Activated CD8-positive, alpha-beta memory T cell treated with anti-CD3 and anti-CD28 coated beads for 4 hours (primary cell): ENCODE measurements around the gene TCEAL3.
"Not testable (repeated sequence)": the region's sequence is repeated elsewhere in the genome, so short reads cannot be mapped to it uniquely, and the experiment has no call there.

Experiments used
- DNase-seq, 2 donors: peaks; one replicate each; pipeline ENCODE4 v3.0.0-alpha.2; 2020; ENCODE audit warnings: low read depth in 2 of 2

The TCEAL3 gene

DNA sequence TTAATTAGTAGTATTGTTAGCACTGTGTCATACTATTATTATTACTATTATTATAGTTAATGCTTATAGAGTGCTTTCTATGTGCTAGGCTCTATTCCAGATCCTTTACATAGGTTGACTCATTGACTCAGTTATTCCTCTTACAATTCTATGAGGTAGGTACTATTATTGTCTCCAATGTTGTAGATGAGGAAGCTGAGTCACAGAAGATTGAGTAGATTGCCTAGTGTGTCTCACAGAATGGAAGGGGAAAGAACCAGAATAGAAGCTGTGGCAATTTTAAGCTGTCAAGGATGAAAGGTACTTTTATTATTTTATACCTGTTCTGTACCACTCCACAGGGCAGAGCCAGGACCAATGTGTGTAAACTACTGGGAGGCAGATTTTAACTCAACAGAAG, 19.1 kb downstream of the TCEAL3 start:
- no peak for DNase-seq

DNA sequence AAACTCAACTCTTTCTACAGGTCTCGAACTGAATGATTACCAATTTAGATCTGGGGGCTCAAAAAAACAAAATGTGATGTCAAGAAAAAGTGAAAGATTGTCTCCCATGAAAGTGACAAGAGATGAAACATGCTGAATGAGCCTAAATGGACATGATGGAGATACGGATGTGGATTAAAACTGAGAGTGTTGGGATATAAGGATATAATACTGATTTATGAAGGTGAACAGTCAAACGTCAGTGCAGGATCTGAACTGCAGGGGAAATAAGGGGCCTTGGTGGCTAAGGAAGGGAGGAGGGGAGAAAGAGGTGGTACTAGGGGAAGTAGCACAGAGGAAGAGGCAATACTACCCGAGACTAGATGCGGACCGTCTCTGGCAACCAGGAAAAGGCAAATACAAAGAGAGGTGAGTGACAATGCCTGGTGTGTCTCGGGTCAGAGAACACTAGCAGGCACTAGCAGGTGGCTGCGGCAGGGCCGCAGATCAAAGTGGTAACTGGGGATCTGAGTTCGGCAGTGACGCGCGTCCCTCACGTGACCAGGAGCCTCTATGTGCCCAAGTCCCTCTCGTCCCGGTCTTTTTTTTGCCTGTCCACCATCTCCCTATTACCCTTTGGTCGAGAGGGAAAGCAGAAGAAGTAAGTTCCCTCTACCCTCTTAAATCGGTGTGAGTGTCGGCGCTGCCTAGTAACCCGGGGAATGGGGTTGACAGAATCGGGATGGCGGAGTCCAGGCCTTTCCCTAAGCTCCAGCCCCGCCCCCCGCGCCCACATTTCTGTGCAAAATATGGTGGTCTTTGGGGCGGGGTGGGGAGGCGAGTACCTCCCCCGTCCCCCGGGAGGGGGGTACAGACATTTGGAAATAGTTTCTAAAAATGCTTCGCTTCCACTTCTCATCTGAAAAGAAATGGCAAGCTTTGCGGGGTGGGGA, 20.9 kb downstream of the TCEAL3 start, which contains the start of gene TCEAL1:
Gene TCEAL1 (plus strand): TSS at position 590 of the 932 bp plus-strand sequence. CDS start 942 bp downstream, outside the sequence.
- DNase-seq, result no peak

DNA sequence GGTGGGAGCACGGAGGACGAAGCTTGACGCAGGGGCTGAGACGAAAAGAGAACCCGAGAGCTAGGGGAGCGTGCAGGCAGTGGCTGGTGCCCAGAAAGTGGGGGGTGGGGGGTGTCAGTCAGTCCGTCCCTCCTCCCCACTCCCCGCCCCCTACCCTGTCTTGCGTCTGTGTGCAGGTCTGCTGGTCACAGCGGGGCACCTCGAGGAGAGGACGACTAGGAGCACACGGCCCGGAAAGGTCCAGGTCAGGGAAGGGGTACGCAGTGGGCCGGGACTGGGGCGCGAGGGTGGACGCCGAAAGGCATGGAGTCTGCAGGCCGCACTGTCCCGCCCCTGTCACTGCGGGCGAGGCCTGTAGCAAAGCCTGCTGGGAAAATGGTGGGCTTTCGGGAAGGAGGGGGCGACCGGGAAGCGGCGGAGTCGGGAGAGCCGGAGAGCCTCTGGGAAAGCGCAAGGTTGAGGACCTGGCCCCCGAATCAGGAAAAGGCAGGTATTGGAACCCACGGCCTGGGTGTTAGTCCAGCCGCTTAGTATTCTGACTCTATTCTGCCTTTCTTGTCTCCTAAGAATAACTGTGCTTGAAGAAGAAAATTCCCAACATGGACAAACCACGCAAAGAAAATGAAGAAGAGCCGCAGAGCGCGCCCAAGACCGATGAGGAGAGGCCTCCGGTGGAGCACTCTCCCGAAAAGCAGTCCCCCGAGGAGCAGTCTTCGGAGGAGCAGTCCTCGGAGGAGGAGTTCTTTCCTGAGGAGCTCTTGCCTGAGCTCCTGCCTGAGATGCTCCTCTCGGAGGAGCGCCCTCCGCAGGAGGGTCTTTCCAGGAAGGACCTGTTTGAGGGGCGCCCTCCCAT, 21.8 kb downstream of the TCEAL3 start:
- no peak for DNase-seq

DNA sequence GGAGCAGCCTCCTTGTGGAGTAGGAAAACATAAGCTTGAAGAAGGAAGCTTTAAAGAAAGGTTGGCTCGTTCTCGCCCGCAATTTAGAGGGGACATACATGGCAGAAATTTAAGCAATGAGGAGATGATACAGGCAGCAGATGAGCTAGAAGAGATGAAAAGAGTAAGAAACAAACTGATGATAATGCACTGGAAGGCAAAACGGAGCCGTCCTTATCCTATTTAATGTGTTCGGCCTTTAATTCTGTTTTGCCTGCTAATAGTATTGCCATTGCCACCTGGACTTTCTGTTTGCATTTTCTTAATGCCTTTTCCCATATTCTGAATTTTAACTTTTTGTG, 22.4 kb downstream of the TCEAL3 start:
- DNase-seq, result no peak

DNA sequence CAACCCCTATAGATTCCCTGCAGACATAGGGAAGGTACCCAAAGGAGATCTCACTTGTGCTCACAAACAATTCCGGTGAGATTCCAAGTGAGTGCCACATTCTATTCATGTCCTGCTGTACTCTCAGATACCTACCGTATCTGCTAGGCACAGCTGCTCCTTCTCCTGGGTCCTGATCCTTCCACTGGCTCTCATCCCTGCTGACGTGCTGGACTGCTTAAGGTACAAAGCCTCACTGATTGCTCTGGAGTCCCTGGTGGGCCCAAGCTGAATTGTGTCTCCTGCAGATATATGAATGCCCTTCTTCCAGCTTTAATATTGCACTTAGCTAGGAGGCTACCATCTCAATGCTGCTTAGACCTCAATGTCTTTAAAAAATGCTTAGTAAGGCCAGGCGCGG, 23.4 kb downstream of the TCEAL3 start:
- no peak for DNase-seq

DNA sequence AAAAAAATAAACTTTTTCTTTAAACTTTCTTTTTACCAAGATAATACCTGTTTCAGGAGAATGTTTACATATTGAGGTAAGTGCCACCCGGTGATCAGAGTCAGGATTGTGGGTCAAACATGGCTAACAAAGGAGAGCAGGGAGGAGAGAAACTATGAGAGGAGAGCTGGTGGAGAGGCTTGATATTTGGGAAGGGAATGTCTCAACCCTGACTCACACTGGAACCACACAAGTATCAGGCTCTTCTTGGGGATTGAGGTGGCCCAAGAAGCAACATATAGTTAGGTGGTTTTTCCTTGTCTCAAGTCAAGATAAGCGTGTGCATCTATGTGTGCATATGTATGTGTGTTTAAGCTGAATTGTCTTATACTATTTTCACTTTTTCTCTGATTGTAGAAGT, 27.7 kb downstream of the TCEAL3 start:
- DNase-seq, result no peak

DNA sequence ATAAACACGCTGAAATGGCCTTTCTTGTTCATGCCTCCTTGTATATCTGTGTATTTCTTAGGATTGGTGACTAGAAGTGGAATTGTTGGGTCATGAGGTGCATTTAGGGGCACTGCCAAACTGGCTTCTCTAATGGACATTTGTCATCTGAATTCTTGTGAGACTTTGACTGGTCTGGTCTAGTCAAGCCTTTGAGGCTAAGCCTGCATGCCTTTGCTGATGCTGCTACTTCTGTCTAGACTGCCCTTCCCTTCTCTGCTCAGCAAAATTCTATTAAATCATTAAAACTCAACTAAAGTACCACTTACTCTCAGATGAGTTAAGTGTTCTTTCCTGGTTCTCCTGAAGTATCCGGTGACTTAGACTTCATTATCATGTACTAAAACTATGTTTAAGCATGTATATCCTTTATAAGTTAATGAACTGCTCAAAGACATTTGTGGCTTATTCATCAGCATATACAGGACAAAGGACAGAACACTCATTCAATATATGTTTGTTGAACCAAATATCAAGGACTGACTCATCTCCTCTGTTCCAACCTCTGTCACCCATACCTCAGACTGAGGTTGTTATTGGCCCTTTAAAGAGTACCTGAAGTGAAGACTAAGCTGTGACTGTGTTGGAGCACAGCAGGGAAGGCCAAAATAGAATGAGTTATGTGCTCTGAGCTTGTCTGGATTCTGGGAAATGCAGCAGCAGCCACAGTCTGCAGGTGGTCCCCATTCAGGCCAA, 30.0 kb downstream of the TCEAL3 start:
- no peak for DNase-seq

DNA sequence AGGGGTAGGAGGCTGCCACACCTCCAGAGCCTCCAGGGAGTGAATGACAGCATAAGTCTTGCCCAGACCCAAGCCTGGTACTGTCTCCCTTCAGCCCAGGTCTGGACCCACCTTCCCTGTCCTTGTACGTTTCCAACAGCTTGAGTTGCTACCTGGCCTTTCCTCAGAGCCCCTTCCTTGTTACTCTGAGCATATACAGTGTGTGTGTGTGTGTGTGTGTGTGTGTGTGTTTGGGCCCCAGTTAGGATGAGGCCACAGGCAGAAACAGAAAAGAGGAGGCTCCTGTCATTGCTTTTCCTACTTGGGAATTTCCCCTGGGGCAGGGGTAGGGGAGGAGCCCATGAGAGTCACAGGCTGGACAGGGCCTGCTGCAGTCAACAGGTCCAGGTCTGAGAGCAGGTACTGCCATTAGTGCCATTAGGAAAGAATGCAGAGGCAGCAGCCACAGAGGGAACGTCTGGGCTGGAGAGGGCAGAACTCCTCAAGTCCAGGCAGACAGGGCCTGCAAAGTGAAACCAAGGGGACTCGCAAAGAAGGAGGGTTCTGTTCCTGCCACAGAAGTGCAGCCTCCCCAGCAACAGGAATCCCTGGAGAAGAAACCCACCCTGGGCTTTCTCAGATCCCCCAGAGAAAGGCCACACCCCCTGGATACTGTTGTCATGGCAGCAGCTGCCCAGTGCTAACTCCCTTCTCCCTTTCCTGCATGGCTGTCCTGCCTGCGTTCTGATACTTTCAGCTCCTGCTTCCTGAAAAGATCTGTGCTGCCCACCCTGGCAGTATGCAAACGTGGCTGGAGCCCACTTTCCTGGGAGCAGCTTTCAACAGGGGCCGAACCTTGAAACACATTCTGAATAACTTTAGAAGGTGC, 30.9 kb downstream of the TCEAL3 start:
- not testable (repeated sequence) for DNase-seq

DNA sequence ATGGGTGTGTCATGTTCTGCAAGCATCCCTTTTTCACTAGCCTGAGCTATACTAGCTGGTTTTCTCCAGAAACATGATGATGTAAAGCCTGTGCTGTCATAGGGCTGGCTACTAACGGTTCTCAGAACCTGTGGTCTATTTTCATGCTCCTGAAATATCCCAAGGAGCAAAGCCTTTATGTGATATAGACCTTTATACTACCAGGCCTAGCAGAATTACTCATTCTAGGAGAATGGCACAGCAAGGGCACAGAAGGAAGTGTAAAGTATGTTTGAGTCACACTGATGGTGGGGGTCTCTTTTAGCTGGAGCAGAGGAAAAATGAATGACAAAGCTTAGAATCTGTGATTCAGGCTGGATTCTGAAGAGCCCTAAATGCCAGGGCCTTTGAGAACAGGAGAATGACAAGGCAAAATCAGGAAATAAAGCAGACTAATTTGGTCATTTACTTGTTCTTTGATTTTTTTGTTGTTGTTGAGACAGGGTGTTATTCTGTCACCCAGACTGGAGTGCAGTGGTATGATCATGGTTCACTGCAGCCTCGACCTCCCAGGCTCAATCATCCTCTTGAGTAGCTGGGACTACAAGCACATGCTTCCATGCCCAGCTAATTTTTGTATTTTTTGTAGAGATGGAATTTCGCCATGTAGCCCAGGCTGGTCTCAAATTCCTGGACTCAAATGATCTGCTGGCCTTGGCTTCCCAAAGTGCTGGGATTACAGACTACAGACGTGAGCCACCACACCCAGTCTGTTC, 32.8 kb downstream of the TCEAL3 start:
- DNase-seq, result no peak

DNA sequence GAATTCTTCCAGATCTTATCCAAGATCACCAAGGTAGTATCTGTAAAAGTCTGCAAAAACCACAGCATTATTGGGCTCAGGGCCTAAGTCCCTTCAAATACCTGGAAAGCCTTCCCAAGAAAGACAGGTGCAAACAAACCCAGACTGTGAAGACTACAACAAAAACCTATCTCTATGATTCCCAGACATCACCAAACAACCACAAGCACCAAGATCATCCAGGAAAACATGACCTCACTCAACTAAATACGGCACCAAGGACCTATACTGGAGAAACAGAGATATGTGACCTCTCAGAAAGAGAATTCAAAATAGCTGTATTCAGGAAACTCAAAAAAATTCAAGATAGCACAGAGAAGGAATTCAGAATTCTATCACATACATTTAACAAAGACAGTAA, 36.4 kb downstream of the TCEAL3 start:
- DNase-seq, result no peak

DNA sequence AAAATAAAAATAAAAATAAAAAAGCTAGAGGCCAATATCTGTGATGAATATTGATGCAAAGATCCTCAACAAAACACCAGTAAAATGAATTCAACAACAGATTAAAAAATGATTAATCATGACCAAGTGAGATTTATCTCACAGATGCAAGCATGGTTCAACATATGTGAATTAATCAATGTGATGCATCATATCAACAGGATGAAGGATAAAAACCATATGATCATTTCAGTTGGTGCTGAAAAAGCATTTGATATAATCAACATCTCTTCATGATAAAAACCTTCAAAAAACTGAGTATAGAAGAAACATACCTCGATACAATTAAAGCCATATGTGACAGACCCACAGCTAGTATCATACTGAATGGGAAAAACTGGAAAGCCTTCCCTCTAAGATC, 39.9 kb downstream of the TCEAL3 start:
- no peak for DNase-seq

DNA sequence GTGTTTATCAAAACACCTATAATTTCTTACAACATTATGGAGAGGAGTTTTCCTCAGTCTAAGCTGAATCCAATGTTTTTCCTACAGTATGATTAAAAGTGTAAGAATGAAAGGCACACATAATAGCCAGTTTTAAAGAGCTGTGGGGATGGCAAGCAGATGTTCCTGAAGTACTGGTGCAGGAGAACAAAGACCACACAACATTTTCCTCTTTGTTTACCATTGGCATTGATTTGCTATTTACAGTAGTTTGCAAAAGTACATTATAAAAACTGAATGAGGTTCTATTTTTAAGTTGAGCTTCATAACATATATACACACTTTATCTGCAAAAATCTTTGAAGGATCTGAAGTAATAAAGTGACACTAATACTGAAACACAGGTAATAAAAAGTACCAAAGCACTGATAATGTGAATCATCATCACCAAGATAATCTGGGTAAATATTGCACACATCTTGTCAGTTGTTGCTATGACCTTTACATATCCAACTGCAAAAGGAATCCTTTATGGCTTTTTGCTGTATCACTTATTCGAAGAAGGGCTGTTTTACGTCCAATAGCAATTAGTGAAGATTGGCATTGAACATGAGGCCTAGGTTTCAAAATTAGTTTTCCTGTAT, 43.5 kb downstream of the TCEAL3 start:
- DNase-seq, result no peak

DNA sequence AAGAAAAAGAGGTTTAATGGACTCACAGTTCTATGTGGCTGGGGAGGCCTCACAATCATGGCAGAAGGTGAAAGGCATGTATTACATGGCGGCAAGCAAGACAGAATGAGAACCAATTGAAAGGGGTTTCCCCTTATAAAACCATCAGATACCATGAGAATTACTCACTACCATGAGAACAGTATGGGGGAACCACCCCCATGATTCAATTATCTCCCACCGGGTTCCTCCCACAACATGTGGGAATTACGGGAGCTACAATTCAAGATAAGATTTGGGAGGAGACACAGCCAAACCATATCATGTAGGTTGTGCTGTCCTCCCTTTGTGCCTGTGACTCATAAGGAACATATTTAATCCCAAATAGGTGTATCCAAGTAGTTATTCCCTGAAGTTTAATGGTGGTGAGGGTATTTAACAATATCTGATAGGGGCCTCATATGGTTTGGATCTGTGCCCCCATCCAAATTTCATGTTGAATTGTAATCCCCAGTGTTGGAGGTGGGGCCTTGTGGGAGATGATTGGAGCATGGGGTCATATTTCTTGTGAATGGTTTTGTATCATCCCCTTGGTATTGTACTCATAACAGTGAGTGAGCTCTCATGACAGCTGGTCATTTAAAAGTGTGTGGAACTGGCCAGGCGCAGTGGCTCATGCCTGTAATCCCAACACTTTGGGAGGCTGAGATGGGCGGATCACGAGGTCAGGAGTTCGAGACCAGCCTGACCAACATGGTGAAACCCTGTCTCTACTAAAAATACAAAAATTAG, 47.7 kb downstream of the TCEAL3 start:
- not testable (repeated sequence) for DNase-seq

DNA sequence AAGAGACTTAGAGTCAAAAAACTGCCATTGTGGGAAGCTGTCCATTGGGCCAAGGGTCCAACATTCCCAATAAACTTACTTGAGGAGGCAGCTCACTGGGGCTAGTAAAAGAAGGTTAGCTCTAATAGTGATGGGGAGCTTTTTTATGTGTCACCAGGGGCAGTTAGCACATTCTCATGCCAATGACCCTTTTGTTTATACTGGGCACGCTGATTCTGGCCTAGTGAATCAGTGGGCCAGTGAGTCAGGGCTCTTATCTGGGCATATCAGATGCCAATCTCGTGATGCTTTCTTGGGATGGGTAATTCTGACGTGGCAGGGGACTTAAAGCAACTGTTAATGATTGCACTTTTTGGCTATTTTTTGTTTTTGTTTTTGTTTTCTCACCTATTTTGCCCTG, 48.9 kb downstream of the TCEAL3 start:
- no peak for DNase-seq

DNA sequence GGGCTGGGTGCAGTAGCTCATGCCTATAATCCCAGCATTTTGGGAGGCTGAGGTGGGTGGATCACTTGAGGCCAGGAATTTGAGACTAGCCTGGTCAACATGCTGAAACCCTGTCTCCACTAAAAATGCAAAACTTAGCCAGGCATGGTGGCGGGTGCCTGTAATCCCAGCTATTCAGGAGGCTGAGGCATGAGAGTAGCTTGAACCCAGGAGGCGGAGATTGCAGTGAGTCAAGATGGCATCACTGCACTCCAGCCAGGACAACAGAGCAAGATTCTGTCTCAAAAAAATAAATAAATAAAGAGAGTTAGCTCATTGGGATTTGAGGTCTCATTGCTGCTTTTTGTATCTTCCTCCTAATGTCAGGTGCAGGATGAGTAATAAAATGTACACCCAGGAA, 49.3 kb downstream of the TCEAL3 start:
- DNase-seq, result not testable (repeated sequence)

DNA sequence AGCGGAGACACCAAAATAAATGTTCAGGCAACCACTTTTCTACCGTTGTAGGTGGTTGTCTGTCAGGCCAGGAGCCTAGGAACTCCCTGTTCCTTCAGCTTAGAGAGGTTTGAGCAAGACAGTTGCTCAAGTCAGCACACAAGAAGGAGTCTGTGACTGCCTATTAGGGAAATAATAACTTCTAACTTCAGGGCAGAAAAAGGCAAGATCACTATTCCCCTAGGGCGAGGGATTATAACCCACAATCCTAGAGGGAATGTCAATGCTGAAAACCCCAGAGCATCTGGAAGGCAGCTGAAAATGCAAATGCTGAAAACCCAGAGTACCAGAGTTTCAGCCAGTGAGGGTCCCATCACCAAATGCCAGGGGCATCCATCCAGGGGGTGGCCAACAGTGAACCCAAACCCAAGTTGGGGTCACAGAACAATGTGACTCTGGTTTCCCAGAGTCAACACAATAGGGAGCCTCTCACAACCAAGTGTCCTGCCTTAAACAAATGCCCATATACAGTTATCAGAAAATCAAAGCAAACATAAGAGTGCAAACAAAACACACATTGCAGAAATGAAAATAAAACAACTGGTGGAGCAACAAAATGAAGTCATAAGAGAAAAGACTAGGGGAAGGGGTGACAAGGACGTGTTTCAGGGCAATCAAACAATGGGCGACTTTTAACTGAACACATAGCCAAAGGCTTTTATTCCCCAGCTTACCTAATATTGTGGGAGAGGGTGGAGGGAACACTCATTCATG, 51.1 kb downstream of the TCEAL3 start:
- no peak for DNase-seq

DNA sequence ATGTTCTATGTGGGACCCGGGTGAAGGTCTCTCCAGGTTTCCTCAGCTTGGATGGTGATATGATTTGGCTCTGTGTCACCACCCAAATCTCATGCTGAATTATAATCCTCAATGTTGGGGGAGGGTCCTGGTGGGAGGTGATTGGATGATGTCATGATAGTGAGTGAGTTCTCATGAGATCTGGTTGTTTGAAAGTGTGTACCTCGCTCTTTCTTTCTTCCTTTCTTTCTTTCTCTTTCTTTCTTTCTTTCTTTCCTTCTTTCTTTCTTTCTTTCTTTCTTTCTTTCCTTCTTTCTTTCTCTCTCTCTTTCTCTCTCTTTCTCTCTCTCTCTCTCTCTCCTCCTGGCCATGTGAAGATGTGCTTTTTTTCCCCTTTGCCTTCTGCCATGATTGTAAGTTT, 51.7 kb downstream of the TCEAL3 start:
- not testable (repeated sequence) for DNase-seq
